Heart right ventricle (tissue), 16 donors: ENCODE data around the gene C17orf67. TPM values are rescaled to one million over a fixed set of nuclear protein-coding genes. Genes with fewer than 3 reads are reported as not detected.

Experiments
- ATAC-seq, 8 donors: fragments of 200-7000 bp; cut with Tn5 transposase; one replicate each; pipeline ENCODE4 v1.9.1; 2020; ENCODE audit warnings: mild to moderate bottlenecking in 8 of 8, moderate library complexity in 8 of 8, moderate number of reproducible peaks in 1 of 8
- DNase-seq, 2 donors: peaks; one replicate each; pipeline ENCODE4 v3.0.0-alpha.2; 2020
- H3K27ac ChIP-seq, 10 donors: fragments of 200-600 bp; sonication (generic) in 2 of 10; one replicate each; pipeline versions ENCODE4 v1.5.0 to v1.8.0; 2020 to 2022; ENCODE audit warnings: mild to moderate bottlenecking in 3 of 10
- H3K27me3 ChIP-seq, 7 donors: fragments of 200-600 bp; one replicate each; pipeline ENCODE4 v1.8.0; 2021 to 2022; ENCODE audit warnings: mild to moderate bottlenecking in 2 of 7
- H3K36me3 ChIP-seq, 9 donors: fragments of 200-600 bp; sonication (generic) in 1 of 9; one replicate each; pipeline versions ENCODE4 v1.5.0 to v1.8.0; 2020 to 2022; ENCODE audit warnings: mild to moderate bottlenecking in 2 of 9
- H3K4me1 ChIP-seq, 9 donors: fragments of 200-600 bp; sonication (generic) in 1 of 9; one replicate each; pipeline versions ENCODE4 v1.5.0 to v1.8.0; 2020 to 2022; ENCODE audit warnings: mild to moderate bottlenecking in 4 of 9
- H3K4me3 ChIP-seq, 10 donors: fragments of 200-600 bp; sonication (generic) in 2 of 10; one replicate each; pipeline versions ENCODE4 v1.5.0 to v1.8.0; 2020 to 2022; ENCODE audit warnings: mild to moderate bottlenecking in 7 of 10, moderate library complexity in 2 of 10
- H3K9me3 ChIP-seq, 11 donors: fragments of 200-600 bp in 10 of 11; sonication (generic) in 2 of 11; one replicate each; pipeline versions ENCODE4 v1.5.0 to v1.8.0; 2013 to 2022; ENCODE audit warnings: mild to moderate bottlenecking in 2 of 11, control low read depth in 1 of 11, moderate library complexity in 1 of 11
- CTCF ChIP-seq, 9 donors: fragments of 200-600 bp; sonication (generic) in 2 of 9; IDR thresholded peaks; one replicate each; pipeline versions ENCODE4 v1.5.0 to v1.8.0; 2021 to 2022; ENCODE audit warnings: antibody characterized with exemption in 9 of 9, mild to moderate bottlenecking in 5 of 9, moderate library complexity in 1 of 9
- WGBS, 2 donors: extraction: QIAGEN DNeasy Blood & Tissue Kit; methylation state at CpG; one replicate each; pipeline ENCODE4 v1.1.7; 2013; ENCODE audit warnings: inconsistent platforms in 1 of 2; 5-methylcytosine and 5-hydroxymethylcytosine counted together
- intact Hi-C, 10 donors: fragments of 100-400 bp; cut with DNase I; formaldehyde crosslinking; loops; one replicate each; pipeline versions ENCODE4 v1.11.1 to v1.14.2; 2022
- polyA plus RNA-seq, 2 donors: library from polyadenylated mRNA; stranded (reverse); fragments of 200-250 nt; gene quantifications; one replicate each; pipeline ENCODE4 v1.2.3, GENCODE V29; 2013
- total RNA-seq, 10 donors: library from RNA; stranded (reverse); fragmentation: NEBNext Ultra II Directional in 3 of 10; extraction: Animal tissue kit (Norgen Biotek cat#: 25700) in 3 of 10; gene quantifications; one replicate each; pipeline versions ENCODE4 v1.2.1 to v1.2.4, GENCODE V29; 2021 to 2023
- donor health status: Arrhythmogenic right ventricular cardiomyopathy.
- donor health status: ischemic (EF 13 %, LVEDD 7.1; RV severe dilation, severe dysfunction).
- donor health status: healthy with polysubstance abuse.
- donor health status: DM: no; HTN: yes; CAD: no.
- donor health status: DM: no; HTN: no; CAD: no.
- donor health status: ischemic (EF 25% LVEDD 6.9; RV normal size, moderate dysfunction).
- donor health status: ischemic (EF 25% LVEDD 5.7; RV mildly dilated, moderate dysfunction).
- donor health status: healthy.
- donor health status: DM: yes; HTN: yes; CAD: no.
- donor health status: Ischemic cardiomyopathy.
- donor health status: ischemic (EF 35%, LVEDD 5.7; RV mildly dilated, moderate dysfunction).
- donor health status: nonischemic (EF 11% LVEDD 7.7; RV severe dilation, severe dysfunction).
- donor health status: DM: yes; HTN: yes; CAD: no.
- donor health status: PGD.
- donor health status: ischemic (EF 29% LVEDD 5.4; RV normal size, mild dysfunction).
- donor health status: nonischemic (EF 23%, LVEDD 6.1; RV moderate dilation, normal function).

C17orf67 gene
- total and polyA plus RNA-seq, 12 donors = 0.23 to 2.2 (median 0.91) TPM

GRCh38 chr17:56832446-56832845 lies 1.3 kb downstream of the C17orf67 start:
- no peak for TF ChIP-seq CTCF (IDR thresholded peaks at IDR 0.05)
- peaks cover 3 to 47% (median 14%) of the 10 kb centered on the region in 9 donors for H3K4me1 ChIP-seq
- H3K27ac ChIP-seq = peak overlapping the region in 2 of 10 donors; percentile 88 to 91
- ATAC-seq (no peak), DNase-seq (no peak)
- peaks cover 0 to 17% (median 0%) of the 10 kb centered on the region in 9 donors for H3K36me3 ChIP-seq
- no peaks in the 10 kb centered on the region for H3K27me3 ChIP-seq
- intact Hi-C loops = loop anchor here in 1 of 10 donors (5.0 kb wide), 1 partner anchor 80 kb away; the partner anchor contains the start of gene TRIM25
- 65 to 80% methylated on average over 4 of the region's 4 CpGs for WGBS, 2 donors
- no peaks in the 10 kb centered on the region for H3K9me3 ChIP-seq
- H3K4me3 ChIP-seq = peak overlapping the region; percentile 36 to 94 (median 73)

- TF ChIP-seq CTCF (IDR thresholded peaks at IDR 0.05) = no peak
- intact Hi-C loops = loop anchor here in 1 of 10 donors (5.0 kb wide), 1 partner anchor 81 kb away; the partner anchor contains the start of gene TRIM25
- H3K27me3 ChIP-seq = no peaks in the 10 kb centered on the region
- no peak overlapping the region for H3K4me3 ChIP-seq
- peaks cover 3 to 42% (median 14%) of the 10 kb centered on the region in 9 donors for H3K4me1 ChIP-seq
- ATAC-seq (no peak), DNase-seq (no peak)
- H3K9me3 ChIP-seq = no peaks in the 10 kb centered on the region
- H3K36me3 ChIP-seq = peaks cover 0 to 22% (median 0%) of the 10 kb centered on the region in 9 donors
- WGBS, 2 donors = 93 to 96% methylated on average over 16 of the region's 16 CpGs
- no peak overlapping the region for H3K27ac ChIP-seq
Observed at GRCh38 chr17:56831369-56832095, 2.2 kb downstream of the C17orf67 start.

- TF ChIP-seq CTCF (IDR thresholded peaks at IDR 0.05) = no peak
- intact Hi-C loops = loop anchor here in 1 of 10 donors (5.0 kb wide), 1 partner anchor 81 kb away; the partner anchor contains the start of gene TRIM25
- Histone ChIP-seq H3K9me3 (no peaks in the 10 kb centered on the region), H3K27ac (no peak overlapping the region), H3K4me1 (peaks cover 3 to 38% (median 14%) of the 10 kb centered on the region in 9 donors), H3K27me3 (no peaks in the 10 kb centered on the region), H3K4me3 (no peak overlapping the region), H3K36me3 (peaks cover 0 to 23% (median 0%) of the 10 kb centered on the region in 9 donors)
- ATAC-seq (no peak), DNase-seq (no peak)
- 84 to 91% methylated on average over 7 of the region's 7 CpGs for WGBS, 2 donors
Observed at GRCh38 chr17:56830726-56831368, 2.9 kb downstream of the C17orf67 start.

- intact Hi-C loops = no loop called here
- ATAC-seq (no peak), DNase-seq (no peak)
- Histone ChIP-seq H3K4me3 (no peak overlapping the region), H3K27ac (no peak overlapping the region), H3K36me3 (peaks cover 0 to 26% (median 0%) of the 10 kb centered on the region in 9 donors), H3K27me3 (no peaks in the 10 kb centered on the region), H3K9me3 (peaks cover 0 to 3% (median 0%) of the 10 kb centered on the region in 11 donors), H3K4me1 (peaks cover 0 to 22% (median 5%) of the 10 kb centered on the region in 9 donors)
- no peak for TF ChIP-seq CTCF (IDR thresholded peaks at IDR 0.05)
- 93 to 95% methylated on average over 4 of the region's 4 CpGs for WGBS, 2 donors
Observed at GRCh38 chr17:56826611-56827414, 6.9 kb downstream of the C17orf67 start.
